DOHH2 (cell line): ENCODE results near the gene MYOF.

Source experiments
- H3F3A ChIP-seq: fragments of 200-600 bp; sonication (generic), shearing (Covaris generic); 2 replicates; pipeline ENCODE4 v1.6.0; 2016; ENCODE audit warnings: antibody characterized with exemption, mild to moderate bottlenecking; ENCODE audit not compliant: control insufficient read depth, insufficient read depth
- H3K27ac ChIP-seq: fragments of 200-600 bp; sonication (generic); 2 replicates; pipeline ENCODE4 v1.5.1; 2014; ENCODE audit warnings: low read depth, mild to moderate bottlenecking, low read length, moderate library complexity
- H3K27me3 ChIP-seq: fragments of 200-600 bp; sonication (generic); 2 replicates; pipeline ENCODE4 v1.6.1; 2014; ENCODE audit warnings: mild to moderate bottlenecking, low read length, mixed read lengths; ENCODE audit not compliant: control insufficient read depth
- H3K36me3 ChIP-seq: fragments of 200-600 bp; sonication (generic); 2 replicates; pipeline ENCODE4 v1.6.1; 2014; ENCODE audit warnings: mild to moderate bottlenecking, low read length, moderate library complexity, mixed read lengths; ENCODE audit not compliant: control insufficient read depth
- H3K4me1 ChIP-seq: fragments of 200-600 bp; sonication (generic); 2 replicates; pipeline ENCODE4 v1.6.1; 2014; ENCODE audit warnings: mild to moderate bottlenecking, low read length, mixed read lengths; ENCODE audit not compliant: control insufficient read depth
- H3K4me2 ChIP-seq: fragments of 200-600 bp; sonication (generic); 2 replicates; pipeline ENCODE4 v1.6.0; 2014; ENCODE audit warnings: mild to moderate bottlenecking, low read length, moderate library complexity
- H3K4me3 ChIP-seq: fragments of 200-600 bp; sonication (generic); 2 replicates; pipeline ENCODE4 v1.5.1; 2014; ENCODE audit warnings: mild to moderate bottlenecking, low read length, mixed read lengths
- H3K79me2 ChIP-seq: fragments of 200-600 bp; sonication (generic); 2 replicates; pipeline ENCODE4 v1.6.1; 2014; ENCODE audit warnings: mild to moderate bottlenecking, low read length, mixed read lengths; ENCODE audit not compliant: control insufficient read depth
- H3K9me2 ChIP-seq: fragments of 200-600 bp; sonication (generic); replicated peaks from 2 replicates; pipeline ENCODE4 v1.6.1; 2014; ENCODE audit warnings: mild to moderate bottlenecking, low read length, mixed read lengths; ENCODE audit not compliant: control insufficient read depth
- H3K9me3 ChIP-seq: fragments of 200-600 bp; sonication (generic); 2 replicates; pipeline ENCODE4 v1.6.1; 2014; ENCODE audit warnings: antibody characterized with exemption, low read length, mixed read lengths; ENCODE audit not compliant: control insufficient read depth, insufficient read depth
- H4K20me1 ChIP-seq: fragments of 200-600 bp; sonication (generic); 2 replicates; pipeline ENCODE4 v1.6.0; 2014; ENCODE audit warnings: low read depth, mild to moderate bottlenecking, antibody characterized with exemption, low read length, moderate library complexity; ENCODE audit not compliant: control insufficient read depth, insufficient read depth
- CTCF ChIP-seq: fragments of 200-600 bp; sonication (generic); IDR thresholded peaks from one replicate; pipeline ENCODE4 v1.5.1; 2014; ENCODE audit warnings: antibody characterized with exemption, mild to moderate bottlenecking, low read depth, low read length; ENCODE audit not compliant: poor library complexity, severe bottlenecking
- EZH2phosphoT487 ChIP-seq: fragments of 200-600 bp; sonication (generic); IDR thresholded peaks from 2 replicates; pipeline ENCODE4 v1.6.1; 2017; ENCODE audit warnings: borderline replicate concordance, mild to moderate bottlenecking, antibody characterized with exemption, low read length, moderate library complexity, mixed read lengths

MYOF gene

GRCh38 chr10:93266858-93267257, 215.3 kb downstream of the MYOF start:
- Histone ChIP-seq H4K20me1 (no peaks in the 10 kb centered on the region), H3K9me3 (no peaks in the 10 kb centered on the region), H3K27me3 (no peaks in the 10 kb centered on the region), H3K4me2 (no peak overlapping the region), H3K36me3 (no peaks in the 10 kb centered on the region), H3K4me1 (peaks cover 23% of the 10 kb centered on the region), H3K9me2 (no peaks in the 10 kb centered on the region), H3F3A (no peaks in the 10 kb centered on the region), H3K4me3 (no peak overlapping the region), H3K27ac (no peak overlapping the region), H3K79me2 (no peaks in the 10 kb centered on the region)
- TF ChIP-seq CTCF (no peak), EZH2phosphoT487 (no peak)

GRCh38 chr10:93261961-93262610, 220.0 kb downstream of the MYOF start:
- Histone ChIP-seq H3K36me3 (no peaks in the 10 kb centered on the region), H4K20me1 (no peaks in the 10 kb centered on the region), H3K9me3 (no peaks in the 10 kb centered on the region), H3K27ac (no peak overlapping the region), H3F3A (no peaks in the 10 kb centered on the region), H3K79me2 (no peaks in the 10 kb centered on the region), H3K9me2 (no peaks in the 10 kb centered on the region), H3K4me3 (no peak overlapping the region), H3K4me1 (peaks cover 4% of the 10 kb centered on the region), H3K4me2 (no peak overlapping the region), H3K27me3 (no peaks in the 10 kb centered on the region)
- TF ChIP-seq CTCF, result no peak
- TF ChIP-seq EZH2phosphoT487, result no peak

GRCh38 chr10:93261089-93261488, 221.0 kb downstream of the MYOF start:
- no peaks in the 10 kb centered on the region for H3K36me3 ChIP-seq
- no peaks in the 10 kb centered on the region for H4K20me1 ChIP-seq
- H3K9me2 ChIP-seq, result no peaks in the 10 kb centered on the region
- H3K27ac ChIP-seq, result no peak overlapping the region
- H3K9me3 ChIP-seq, result no peaks in the 10 kb centered on the region
- no peak for TF ChIP-seq CTCF
- TF ChIP-seq EZH2phosphoT487, result no peak
- H3K4me3 ChIP-seq, result no peak overlapping the region
- H3K79me2 ChIP-seq, result no peaks in the 10 kb centered on the region
- H3K4me1 ChIP-seq, result no peaks in the 10 kb centered on the region
- no peak overlapping the region for H3K4me2 ChIP-seq
- no peaks in the 10 kb centered on the region for H3K27me3 ChIP-seq
- H3F3A ChIP-seq, result no peaks in the 10 kb centered on the region
